ENCODE results near the gene FGF3.

Gene FGF3

DNA sequence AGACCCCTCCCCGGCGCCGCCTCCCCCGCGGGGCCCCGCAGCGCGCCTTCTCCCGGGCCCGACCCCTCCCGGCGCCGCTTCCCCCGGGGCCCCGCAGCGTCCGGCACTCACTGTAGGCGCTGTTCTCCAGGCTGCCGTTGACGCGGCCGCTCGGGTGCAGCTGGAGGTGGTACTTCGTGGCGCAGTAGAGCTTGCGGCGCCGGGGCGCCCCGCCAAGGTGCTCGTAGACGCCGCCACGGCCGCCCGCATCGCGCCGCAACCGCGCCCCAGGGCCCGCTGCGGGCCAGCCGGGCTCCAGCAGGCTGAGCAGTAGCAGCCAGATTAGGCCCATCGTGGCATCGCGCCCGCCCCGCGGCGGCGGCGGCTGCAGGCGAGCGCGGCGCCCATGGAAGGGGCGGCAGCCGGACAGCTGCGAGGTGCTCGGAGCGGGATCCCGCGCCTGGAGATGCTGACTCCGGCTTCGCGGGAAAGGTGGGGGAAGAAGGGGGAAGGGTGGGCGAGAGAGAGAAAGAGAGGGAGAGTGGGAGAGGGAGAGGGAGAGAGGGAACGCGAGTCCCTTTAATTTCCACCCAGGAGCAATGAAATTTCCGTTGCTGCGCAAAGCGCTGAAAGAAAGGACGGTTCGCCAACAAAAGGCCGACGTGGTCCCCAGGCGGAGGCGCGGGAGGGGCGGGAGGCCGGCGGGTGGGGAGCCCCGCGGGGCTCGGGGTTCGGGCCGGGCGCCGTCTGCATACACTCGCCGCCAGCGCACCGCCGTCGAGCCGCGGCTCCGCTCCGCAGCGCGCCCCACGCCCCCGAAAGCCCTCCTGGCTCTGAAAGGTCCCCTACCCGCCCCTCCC is at the start of gene FGF3:
Gene FGF3, minus strand, starts transcription at position 814 of the 839 bp plus-strand sequence. Its CDS starts 483 bp downstream, at position 331.
- no peak for DNase-seq (ENCODE audit: low spot score)

DNA sequence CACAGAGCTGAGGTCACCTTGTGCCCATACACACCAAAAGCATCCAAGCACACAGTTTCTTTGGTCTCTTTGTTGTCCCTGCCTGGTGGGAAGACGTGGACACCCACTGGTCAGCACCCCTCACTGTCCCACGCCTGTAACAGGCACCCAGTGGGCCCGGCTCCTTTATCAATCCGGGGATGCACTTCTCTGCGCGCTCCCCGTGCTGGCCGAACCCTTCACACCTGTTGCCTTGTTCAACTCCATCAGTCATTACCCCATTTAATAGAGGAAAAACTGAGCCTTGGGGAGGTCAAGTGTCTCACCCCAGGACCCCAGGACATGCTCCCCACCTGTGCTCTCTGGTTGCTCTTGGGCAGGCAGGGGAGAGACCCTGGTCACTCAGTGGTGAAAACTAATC is 49.7 kb upstream of the FGF3 start:
- DNase-seq (ENCODE audit: low spot score): no peak

DNA sequence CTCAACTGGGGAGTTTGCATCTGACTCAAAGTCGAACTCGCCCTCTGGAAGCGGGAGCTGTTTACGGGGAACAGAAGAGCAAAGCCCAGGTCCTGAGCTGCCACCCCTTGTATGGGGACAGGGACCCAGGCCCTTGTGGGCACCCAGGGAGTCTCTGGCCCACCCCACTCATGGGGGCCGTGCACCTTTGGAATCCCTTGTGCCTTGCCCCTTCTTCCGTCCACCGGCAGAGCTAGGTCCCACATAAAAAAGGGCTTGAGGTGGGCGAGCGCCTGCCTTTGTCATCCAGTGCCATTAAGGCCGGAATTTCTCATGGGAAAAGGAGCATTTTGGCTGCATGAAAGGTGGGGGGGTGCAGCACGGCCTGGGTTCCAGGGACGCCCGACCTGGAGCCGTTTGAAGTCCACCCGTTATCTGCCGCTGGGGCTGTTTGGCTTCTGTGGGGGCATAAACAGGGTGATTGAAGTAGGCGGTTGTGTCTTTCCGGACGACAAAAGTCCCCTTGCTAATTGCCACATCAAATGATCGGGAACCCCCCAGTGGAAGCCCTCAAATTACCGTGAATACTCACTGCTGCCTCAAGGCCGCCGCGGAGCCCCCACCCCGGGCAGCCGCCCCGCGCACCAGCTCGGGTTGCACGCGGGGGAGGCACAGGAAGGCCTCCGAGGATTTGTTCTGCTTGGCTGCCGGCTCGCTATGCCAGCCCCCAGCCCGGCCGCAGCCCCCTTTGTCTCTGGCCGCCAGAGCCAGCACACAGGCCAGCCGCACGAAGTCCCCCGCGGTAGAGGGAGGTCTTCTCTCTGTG is 49.0 kb upstream of the FGF3 start:
- DNase-seq (ENCODE audit: low spot score): peak; percentile 79

DNA sequence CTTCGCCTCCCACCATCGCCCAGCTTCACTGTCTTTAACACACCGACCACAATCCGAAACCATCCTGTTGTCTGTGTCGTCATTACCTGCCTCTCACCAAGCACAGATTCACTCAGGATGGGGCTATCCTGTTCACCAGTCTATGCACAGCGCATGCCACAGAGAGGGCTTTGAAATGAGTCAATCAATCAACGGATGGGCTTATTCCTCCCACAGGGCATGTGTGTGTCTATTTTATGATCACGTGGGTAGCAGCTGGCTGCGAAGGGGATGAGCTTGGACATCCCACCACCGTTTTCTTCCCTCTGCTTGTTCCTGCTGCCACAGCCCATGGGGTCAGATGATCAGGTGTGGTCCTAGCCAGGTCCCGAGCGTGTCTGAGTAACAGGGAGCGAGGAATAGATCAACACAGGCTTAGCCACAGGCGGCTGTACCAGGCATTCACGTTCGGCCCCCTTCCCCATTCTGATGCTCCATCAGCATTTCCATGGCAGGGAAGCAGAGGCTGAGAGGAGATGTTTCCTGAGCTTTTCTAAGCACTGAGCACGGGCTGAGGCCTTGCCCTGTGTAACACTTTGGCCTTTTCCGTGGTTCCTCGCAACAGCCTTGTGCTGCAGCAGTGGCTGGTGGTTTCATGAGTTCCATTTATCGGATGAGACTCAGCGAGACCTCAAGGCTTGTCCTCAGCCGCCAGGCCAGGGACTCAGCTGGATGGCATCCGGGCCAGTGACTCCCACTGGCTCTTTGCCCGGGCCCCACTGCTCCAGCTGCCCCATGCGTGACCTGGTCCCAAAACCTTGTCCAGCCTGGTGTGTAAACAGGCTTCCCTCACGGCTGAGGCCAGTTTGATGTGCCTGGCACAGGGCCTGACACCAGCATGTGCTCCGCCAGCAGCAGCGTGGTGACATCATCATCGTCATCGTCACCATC is 48.1 kb upstream of the FGF3 start:
- DNase-seq (ENCODE audit: low spot score): peak; percentile 87

DNA sequence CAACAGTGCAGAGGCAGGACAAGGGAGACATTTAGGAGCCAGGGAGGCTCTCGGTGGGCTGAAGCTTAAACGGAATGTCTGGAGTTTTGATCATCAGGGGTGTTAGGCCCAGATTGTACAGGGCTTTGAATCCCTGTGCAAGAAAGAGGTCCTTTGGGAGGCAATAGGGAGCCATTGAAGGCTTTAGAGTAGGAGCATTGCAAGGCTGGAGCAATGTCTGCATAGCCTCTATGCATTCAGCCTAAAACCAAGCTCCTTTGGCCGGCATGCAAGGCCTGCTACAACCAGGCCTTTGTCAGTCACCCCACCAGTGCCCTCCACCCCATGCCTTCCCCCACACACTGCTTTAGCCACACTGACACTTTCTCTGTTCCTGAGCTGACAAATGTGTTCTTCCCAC is 47.4 kb upstream of the FGF3 start:
- DNase-seq (ENCODE audit: low spot score): no peak

DNA sequence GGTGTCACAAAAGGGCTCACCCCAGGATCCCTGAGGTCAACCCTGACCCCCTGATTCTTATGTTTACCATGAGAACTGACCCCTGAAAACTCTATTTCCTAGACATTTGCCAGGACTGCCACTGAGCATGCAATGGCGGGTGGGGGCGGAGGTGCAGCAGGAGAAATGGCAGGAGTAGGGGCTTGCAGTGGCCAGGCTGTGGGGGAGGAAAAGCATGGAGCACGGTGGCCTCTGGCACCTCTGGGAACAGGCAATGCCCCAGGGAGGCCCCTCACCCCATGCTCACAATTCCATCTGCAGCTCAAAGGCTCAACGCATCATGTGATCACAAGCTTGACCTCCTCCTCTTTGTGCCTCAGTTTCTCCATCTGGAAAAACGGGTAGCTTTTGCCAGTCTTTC is 46.5 kb upstream of the FGF3 start:
- no peak for DNase-seq (ENCODE audit: low spot score)

DNA sequence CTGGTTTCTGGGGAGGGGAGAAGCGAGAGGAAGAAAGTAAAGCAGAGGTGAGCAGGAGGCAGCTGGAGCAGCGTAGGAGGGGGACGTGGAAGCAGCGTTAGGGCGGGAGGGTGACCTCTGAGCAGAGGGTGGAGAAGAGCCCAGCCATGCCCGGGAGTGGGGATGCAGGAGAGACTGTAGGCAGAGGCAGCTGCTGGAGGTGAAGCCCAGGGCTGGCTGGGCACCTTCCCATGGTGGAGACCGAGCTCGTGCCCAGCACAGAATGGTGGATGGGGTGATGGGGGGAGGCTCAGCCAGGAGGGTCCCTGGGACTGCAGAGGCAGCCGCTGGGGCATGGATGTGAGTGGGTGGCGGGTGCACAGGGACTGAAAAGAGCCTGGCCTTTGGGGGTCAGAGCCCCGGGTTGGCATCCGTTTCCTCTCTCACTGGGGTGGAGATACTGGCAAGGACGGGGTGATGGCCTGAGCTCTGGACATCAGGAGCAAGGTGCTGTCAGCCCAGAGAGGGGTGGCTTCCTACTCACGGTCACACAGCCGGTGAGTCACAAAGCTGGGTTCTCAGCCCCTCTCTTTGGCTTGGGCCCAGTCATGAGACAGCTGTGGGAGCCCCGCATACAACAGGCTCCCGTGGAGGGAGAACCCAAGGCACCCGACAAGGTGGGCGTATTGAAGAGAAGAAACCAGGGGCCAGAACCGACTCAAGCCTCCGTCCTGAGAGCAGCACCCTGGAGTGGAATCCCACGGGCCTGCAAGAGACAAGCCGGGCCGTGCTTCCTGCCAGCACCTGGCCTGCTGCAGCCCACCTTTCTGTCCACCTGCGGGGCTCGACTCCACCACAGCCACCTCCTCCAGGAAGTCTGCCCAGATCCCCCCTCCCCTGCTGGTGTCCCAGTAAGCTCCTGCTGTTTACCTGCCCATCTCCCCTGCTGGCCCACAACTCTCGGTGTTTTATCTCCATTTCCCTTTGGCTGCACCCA is 45.8 kb upstream of the FGF3 start:
- DNase-seq (ENCODE audit: low spot score): peak; percentile 59

DNA sequence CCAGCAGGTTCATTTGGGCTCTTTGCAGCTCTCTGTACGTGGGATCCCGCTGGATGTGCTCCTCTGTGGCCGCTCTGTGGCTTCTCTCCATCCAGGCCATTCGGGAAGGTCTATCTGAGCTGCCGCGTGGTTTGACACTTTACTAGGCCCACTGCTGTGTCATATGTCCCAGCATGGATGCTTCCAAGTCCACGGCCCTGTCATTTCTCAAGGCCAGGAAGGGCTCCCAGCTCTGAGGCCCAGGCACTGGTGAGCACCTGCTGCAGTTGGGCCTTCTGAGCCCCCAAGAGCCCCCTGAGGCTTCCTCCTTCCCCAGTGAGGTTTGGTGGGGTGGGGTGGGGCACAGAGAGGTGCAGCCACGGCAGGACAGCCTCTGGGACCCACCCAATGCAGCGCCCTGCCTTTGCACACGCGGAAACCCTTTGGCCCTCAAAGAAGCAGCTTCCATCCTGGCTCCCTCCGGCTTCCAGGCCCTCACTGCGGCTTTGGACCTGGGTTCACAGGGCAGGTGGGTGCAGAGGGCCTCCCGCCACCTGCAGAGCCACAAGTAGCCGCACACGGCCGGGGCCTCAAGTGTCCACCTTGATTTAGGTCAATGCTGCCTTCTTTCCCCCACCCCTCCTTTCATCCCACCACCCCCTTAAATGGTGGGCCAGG is 44.5 kb upstream of the FGF3 start:
- DNase-seq (ENCODE audit: low spot score): no peak

DNA sequence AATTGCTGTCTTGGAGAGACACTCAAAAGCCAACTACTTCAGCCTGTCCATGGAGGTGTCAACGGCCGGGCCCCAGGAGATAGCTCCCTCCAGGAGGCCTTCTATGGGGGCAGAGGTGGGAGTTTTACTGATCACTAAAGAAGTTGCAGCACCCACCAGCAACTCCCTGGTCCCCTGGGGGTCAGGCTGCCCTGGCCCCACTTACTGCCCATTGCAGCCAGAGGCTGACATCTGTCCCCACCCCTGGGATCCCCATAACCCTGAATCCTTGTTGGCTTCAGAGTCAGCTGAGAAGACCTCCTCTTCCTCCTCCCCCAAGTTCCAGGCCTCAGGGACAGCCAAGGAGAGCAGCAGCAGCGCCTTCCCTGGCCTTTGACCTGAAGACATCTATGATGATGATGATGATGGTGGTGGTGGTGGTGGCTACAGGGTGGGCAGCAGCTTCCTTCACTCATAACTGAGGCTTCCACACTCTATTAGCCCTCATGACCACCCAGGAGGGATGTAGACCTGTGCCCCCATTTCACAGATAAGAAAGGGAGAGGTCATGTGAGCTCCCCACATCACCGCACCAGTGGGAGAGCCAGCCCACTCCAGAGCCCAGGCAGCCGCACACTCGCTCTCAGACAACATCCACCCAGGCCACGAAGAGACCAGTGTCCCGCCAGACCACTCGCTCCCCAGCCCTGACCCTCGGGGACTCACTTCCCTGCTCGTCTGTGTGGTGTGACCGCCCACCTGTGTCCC is 43.8 kb upstream of the FGF3 start:
- no peak for DNase-seq (ENCODE audit: low spot score)

DNA sequence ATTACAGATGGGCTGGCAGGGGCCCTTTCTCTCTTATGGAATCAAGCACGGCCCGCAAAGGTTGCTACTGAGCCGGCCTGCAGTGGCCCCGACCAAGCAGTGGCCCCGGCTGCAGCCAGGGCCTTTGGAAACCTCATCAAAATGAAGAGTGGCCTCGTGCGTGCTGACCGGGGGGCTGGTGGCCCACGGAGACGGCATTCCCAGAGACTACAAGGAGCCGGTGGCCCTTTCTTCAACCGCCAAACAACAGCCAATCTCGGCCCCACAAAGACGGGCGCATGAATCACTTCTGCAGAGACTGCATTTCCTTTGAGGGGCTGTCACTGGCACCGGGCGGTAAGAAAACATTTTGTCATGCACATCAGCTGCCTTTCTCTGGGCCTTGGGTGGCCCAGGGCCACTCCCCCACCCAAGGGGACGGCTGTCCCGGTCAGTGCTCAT is 43.1 kb upstream of the FGF3 start:
- no peak for DNase-seq (ENCODE audit: low spot score)

DNA sequence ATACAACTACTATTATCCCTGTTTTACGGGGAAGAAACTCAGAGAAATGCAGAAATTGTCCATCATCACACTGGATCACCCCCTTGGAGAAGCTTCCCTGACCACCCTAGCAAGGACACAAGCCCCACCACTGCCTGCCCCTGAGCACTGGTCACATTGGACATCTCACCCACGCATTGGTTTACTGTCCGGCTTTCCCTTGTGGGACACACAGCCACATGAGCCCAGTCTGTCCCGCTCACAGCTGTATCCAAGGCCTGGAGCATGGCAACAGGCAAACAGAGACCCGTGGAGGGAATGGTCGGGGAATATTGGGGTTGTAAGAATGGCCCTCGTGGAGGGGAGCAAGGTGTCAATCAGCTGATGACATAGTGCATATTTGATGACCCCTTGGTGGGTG is 42.7 kb upstream of the FGF3 start:
- no peak for DNase-seq (ENCODE audit: low spot score)

DNA sequence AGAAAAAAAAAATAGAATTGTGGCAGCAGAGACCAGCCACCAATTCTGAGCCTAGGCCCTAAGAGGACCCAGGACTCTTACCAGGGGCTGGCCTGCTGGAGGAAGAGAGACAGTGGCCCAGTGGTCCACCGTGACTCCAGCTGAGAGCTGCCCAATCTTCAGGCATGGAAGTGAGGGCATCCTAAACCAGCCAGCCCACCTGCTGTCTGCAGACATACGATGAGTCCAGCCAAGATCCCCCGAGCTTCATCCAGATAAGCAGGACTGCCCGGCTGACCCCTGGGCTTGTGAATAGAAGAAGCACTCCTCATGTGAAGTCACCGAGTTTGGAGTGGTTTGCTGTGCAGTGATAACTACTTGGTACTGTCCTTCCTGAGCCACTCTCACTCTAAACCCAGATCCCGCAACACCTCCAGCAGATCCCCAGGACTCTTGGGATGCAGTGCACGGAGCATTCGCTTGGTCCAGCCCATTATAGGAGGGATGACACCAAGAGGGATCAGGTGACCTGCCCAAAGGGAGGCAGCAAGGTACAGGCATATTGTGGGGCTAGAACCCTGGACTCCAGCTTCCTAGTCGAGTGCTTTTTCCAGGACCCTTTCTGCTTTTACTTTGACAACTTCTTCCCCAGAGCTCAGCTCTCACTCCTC is 41.7 kb upstream of the FGF3 start:
- no peak for DNase-seq (ENCODE audit: low spot score)

DNA sequence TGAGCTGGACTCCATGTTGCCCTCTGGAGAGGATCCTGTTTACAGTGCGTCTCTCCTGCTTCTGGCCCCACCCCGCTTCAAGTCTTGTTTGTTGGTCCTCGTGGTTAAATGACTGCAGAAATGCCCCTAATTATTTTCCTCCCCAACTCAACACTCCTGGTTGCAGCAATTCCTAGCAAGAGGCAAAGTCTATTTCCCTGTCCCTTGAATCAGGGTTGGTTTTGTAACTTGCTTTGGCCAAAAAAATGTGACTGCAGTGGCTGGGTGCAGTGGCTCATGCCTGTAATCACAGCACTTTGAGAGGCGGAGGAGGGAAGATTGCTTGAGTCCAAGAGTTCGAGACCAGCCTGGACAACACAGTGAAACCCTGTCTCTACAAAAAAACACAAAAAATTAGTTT is 41.0 kb upstream of the FGF3 start:
- no peak for DNase-seq (ENCODE audit: low spot score)

DNA sequence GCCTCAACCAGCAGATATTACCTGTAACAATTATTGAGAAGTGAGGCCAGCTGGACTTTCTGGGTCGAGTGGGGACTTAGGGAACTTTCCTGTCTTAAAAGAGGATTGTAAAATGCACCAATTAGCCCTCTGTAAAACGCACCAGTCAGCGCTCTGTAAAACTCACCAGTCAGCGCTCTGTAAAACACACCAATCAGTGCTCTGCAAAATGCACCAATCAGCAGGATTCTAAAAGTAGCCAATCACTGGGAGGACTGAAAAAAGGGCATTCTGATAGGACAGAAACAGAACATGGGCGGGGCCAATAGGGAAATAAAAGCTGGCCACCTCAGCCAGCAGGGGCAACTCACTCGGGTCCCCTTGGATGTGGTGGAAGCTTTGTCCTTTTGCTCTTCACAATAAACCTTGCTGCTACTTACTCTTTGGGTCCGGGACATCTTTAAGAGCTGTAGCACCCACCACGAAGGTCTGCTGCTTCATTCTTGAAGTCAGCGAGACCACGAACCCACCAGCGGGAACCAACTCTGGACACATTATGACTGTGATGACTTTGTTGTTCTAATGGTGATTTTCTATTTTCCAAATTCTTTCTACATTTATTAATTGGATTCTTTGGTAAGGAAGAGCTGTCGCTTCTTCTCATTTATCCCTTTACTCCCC is 40.2 kb upstream of the FGF3 start:
- no peak for DNase-seq (ENCODE audit: low spot score)

DNA sequence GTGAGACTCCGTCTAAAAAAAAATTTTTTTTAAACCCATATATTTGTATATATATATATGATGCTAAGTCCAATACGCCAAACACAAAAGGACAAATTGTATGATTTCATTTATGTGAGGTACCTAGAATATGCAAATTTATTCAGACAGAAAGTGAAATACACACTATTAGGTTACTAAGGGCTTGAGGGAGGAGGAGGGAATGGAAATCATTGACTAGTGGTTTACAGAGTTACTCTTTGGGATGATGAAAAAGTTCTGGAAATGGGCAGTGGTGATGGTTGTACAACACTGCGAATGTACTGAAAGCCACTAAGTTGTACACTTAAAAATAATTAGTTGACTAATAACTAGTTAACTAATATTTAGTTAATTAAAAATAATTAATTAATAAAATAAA is 36.2 kb upstream of the FGF3 start:
- no peak for DNase-seq (ENCODE audit: low spot score)

DNA sequence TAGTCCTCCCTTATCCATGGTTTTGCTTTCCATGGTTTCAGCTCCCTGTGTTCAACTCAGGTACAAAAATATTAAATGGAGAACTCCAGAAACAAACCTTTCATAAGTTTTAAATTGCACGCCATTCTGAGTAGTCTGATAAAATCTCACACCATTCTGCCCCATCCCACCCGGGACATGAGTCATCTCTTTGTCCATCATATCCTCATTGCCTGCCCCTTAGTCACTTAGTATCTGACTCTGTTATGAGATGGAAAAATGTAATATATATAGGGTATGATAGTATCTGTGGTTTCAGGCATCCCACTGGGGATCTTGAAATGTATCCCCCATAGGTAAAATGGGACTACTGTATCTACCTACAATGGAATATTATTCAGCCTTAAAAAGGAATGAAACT is 35.5 kb upstream of the FGF3 start:
- peak; percentile 74 for DNase-seq (ENCODE audit: low spot score)

DNA sequence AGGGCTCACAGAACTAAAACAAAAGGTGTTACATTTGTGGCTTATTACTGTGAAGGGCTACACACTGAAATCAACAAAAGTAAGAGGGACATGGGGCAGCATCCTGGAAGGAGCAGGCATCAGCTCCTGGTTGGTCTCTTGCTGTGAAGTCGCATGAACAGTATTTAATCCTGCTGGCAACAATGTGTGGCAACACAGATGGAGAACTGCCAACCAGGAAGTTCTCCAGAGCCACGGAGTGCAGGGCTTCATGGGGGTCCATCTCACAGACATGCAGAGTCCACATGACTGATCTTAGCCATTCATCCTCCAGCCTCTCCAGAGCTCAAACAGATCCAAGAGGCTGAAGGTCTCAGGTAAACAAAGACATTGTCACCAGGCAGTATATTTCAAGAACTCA is 32.8 kb upstream of the FGF3 start:
- DNase-seq (ENCODE audit: low spot score): no peak

DNA sequence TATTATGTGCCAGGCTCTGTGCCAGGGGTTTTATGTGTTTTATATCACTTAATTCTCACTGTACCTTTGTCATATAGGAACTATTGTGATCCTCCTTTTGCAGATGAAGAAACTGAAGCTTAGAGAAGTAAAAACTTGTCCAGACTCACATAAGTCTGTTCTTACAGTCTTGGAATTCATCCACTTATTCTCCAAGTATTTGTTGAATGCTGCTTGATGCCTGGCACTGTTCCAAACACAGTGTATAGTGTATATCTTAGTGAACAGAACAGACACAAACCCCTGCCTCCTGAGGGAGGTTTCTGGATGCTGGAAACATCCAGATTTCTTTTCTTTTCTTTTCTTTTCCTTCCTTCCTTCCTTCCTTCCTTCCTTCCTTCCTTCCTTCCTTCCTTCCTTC is 29.0 kb upstream of the FGF3 start:
- DNase-seq (ENCODE audit: low spot score): no peak

DNA sequence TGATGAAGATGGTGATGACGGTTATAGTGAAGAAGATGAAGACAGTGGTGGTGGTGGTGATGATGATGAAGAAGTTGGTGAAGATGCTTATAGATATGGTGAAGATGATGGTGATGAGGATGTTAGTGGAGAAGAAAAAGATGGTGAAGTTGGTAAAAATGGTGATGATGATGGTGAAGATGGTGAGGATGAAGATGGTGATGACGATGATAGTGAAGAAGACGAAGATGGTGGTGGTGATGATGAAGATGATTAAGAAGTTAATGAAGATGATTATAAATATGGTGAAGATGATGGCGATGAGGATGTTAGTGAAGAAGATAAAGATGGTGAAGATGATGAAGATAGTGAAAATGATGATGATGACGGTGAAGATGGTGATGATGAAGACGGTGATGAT is 25.2 kb upstream of the FGF3 start:
- no peak for DNase-seq (ENCODE audit: low spot score)

Data from SW480 (cell line).